NCI-H1092 (cell line): ENCODE results near the gene CRIP3.
"Not testable (repeated sequence)": the region's sequence is repeated elsewhere in the genome, so short reads cannot be mapped to it uniquely, and the experiment has no call there.

Source experiments
- DNase-seq: peaks from one replicate; lab custom pipeline; 2025; lab: John Stamatoyannopoulos, UW

Gene CRIP3

GRCh38 chr6:43308101-43308989 is at the start of gene CRIP3:
Gene CRIP3, minus strand, starts transcription at chr6:43308826. Its CDS starts 34 bp downstream, at chr6:43308792.
- DNase-seq = peak; percentile 84

GRCh38 chr6:43355862-43356590 is 47.4 kb upstream of the CRIP3 start:
- DNase-seq = no peak

GRCh38 chr6:43351951-43352350 is 43.3 kb upstream of the CRIP3 start:
- not testable (repeated sequence) for DNase-seq

GRCh38 chr6:43347444-43347843 is 38.8 kb upstream of the CRIP3 start:
- no peak for DNase-seq

GRCh38 chr6:43347021-43347420 is 38.4 kb upstream of the CRIP3 start:
- DNase-seq = no peak

GRCh38 chr6:43346243-43346642 is 37.6 kb upstream of the CRIP3 start:
- not testable (repeated sequence) for DNase-seq

GRCh38 chr6:43339168-43339567 is 30.5 kb upstream of the CRIP3 start:
- no peak for DNase-seq

GRCh38 chr6:43338243-43338642 is 29.6 kb upstream of the CRIP3 start:
- no peak for DNase-seq

- DNase-seq = no peak
Observed at GRCh38 chr6:43336382-43336781, 27.8 kb upstream of the CRIP3 start.

- peak; percentile 24 for DNase-seq
Observed at GRCh38 chr6:43335469-43335868, 26.8 kb upstream of the CRIP3 start.

GRCh38 chr6:43334466-43335095 is 26.0 kb upstream of the CRIP3 start:
- peak; percentile 41 for DNase-seq

- DNase-seq = no peak
Observed at GRCh38 chr6:43331891-43332290, 23.3 kb upstream of the CRIP3 start.

GRCh38 chr6:43331470-43331869 is 22.8 kb upstream of the CRIP3 start:
- no peak for DNase-seq

- DNase-seq = no peak
Observed at GRCh38 chr6:43328528-43328927, 19.9 kb upstream of the CRIP3 start.

- DNase-seq = no peak
Observed at GRCh38 chr6:43325876-43326275, 17.2 kb upstream of the CRIP3 start.

- DNase-seq = no peak
Observed at GRCh38 chr6:43318011-43318410, 9.4 kb upstream of the CRIP3 start.

- DNase-seq = no peak
Observed at GRCh38 chr6:43313813-43314212, 5.2 kb upstream of the CRIP3 start.

GRCh38 chr6:43311666-43312065 is 3.0 kb upstream of the CRIP3 start:
- no peak for DNase-seq

- DNase-seq = no peak
Observed at GRCh38 chr6:43310624-43311023, 2.0 kb upstream of the CRIP3 start.

- no peak for DNase-seq
Observed at GRCh38 chr6:43310134-43310533, 1.5 kb upstream of the CRIP3 start.

- no peak for DNase-seq
Observed at GRCh38 chr6:43308990-43309477, 408 bp upstream of the CRIP3 start.

- no peak for DNase-seq
Observed at GRCh38 chr6:43307451-43308100, 1.1 kb downstream of the CRIP3 start.
